Naive thymus-derived CD8-positive, alpha-beta T cell (primary cell): ENCODE results near the gene PHETA1. TPM values are rescaled to one million over a fixed set of nuclear protein-coding genes. Genes with fewer than 3 reads are reported as not detected.

ENCODE experiments used
- polyA plus RNA-seq, 3 donors: library from polyadenylated mRNA; unstranded; fragments of 300-500 nt; fragmentation: Illumina TruSeq; gene quantifications; one replicate each; pipeline ENCODE4 v1.2.3, GENCODE V29; 2021
- total RNA-seq, 8 experiments: library from RNA in 2 of 8; stranded (reverse) in 2 of 8; gene quantifications; one replicate each; pipeline ENCODE4 v1.2.3 and lab custom pipeline; 2021 to 2026

Gene PHETA1
- total and polyA plus RNA-seq, 5 experiments from 2014 or later = 0.11 to 3.8 (median 1.5) TPM

Other genes with a start within 250 kb of the PHETA1 start
- gene SH2B3, start 36.8 kb upstream of the PHETA1 start, total RNA-seq = 10 to 100 TPM; 12.5 to 12.8 TPM
- 1 to 10 TPM; 2.1 to 5.3 (median 3.2) TPM for gene SH2B3, start 36.8 kb upstream of the PHETA1 start, polyA plus RNA-seq
- 10 to 100 TPM; 62.5 to 63.0 TPM for gene ATXN2, start 230.2 kb upstream of the PHETA1 start, total RNA-seq
- gene ATXN2, start 230.2 kb upstream of the PHETA1 start, polyA plus RNA-seq = 10 to 100 TPM; 14.5 to 27.4 (median 18.1) TPM